GM21717 (cell line): Measurements from ENCODE around the gene GMDS.

ENCODE experiments used
- ATAC-seq: cut with Tn5 transposase; IDR thresholded peaks from one replicate; pipeline ENCODE4 v1.9.1; 2021; ENCODE audit warnings: mild to moderate bottlenecking, moderate library complexity; ENCODE audit not compliant: unreplicated experiment

Gene GMDS

GRCh38 chr6:1599469-1599868, 645.9 kb downstream of the GMDS start:
- no peak for ATAC-seq

GRCh38 chr6:1598886-1599285, 646.5 kb downstream of the GMDS start:
- ATAC-seq, result no peak

GRCh38 chr6:1598433-1598832, 647.0 kb downstream of the GMDS start:
- ATAC-seq, result no peak

- ATAC-seq, result no peak
Measured at GRCh38 chr6:1597924-1598323, 647.5 kb downstream of the GMDS start.

GRCh38 chr6:1597121-1597744, 648.2 kb downstream of the GMDS start:
- no peak for ATAC-seq

- no peak for ATAC-seq
Measured at GRCh38 chr6:1596088-1596852, 649.1 kb downstream of the GMDS start.

GRCh38 chr6:1595271-1596087, 649.9 kb downstream of the GMDS start:
- no peak for ATAC-seq

- no peak for ATAC-seq
Measured at GRCh38 chr6:1594445-1595200, 650.8 kb downstream of the GMDS start.

GRCh38 chr6:1593958-1594314, 651.5 kb downstream of the GMDS start:
- no peak for ATAC-seq

GRCh38 chr6:1593286-1593957, 652.0 kb downstream of the GMDS start:
- ATAC-seq, result no peak

GRCh38 chr6:1592852-1593251, 652.6 kb downstream of the GMDS start:
- no peak for ATAC-seq

- no peak for ATAC-seq
Measured at GRCh38 chr6:1591926-1592325, 653.5 kb downstream of the GMDS start.

GRCh38 chr6:1591243-1591642, 654.2 kb downstream of the GMDS start:
- no peak for ATAC-seq

GRCh38 chr6:1590580-1590979, 654.8 kb downstream of the GMDS start:
- ATAC-seq, result no peak

- no peak for ATAC-seq
Measured at GRCh38 chr6:1589208-1589607, 656.2 kb downstream of the GMDS start.

GRCh38 chr6:1587977-1588376, 657.4 kb downstream of the GMDS start:
- ATAC-seq, result no peak

GRCh38 chr6:1587546-1587945, 657.9 kb downstream of the GMDS start:
- no peak for ATAC-seq

- no peak for ATAC-seq
Measured at GRCh38 chr6:1586861-1587450, 658.4 kb downstream of the GMDS start.

- ATAC-seq, result no peak
Measured at GRCh38 chr6:1586256-1586655, 659.1 kb downstream of the GMDS start.

GRCh38 chr6:1585669-1586049, 659.7 kb downstream of the GMDS start:
- no peak for ATAC-seq
